Fibroblast of lung (primary cell): ENCODE measurements around the gene MACROH2A2.

ENCODE experiments used
- CTCF ChIP-seq, 2 donors: IDR thresholded peaks in 1 of 2; conservative IDR thresholded peaks in 1 of 2; 1 replicate in 1 of 2; 2 replicates in 1 of 2; pipeline ENCODE4 v1.5.1; 2011 to 2012; ENCODE audit warnings: low read length in 2 of 2, control low read depth in 1 of 2, inconsistent platforms in 1 of 2, low read depth in 1 of 2, mild to moderate bottlenecking in 1 of 2
- EZH2 ChIP-seq: IDR thresholded peaks from 2 replicates; pipeline ENCODE4 v1.5.1; 2012; ENCODE audit warnings: low read length, control low read depth, mild to moderate bottlenecking; ENCODE audit errors: missing control alignments

GRCh38 chr10:70109064-70109729 lies 56.6 kb downstream of the MACROH2A2 start:
- TF ChIP-seq CTCF (conservative IDR thresholded peaks at IDR 0.05 in 1 of 2, IDR thresholded peaks at IDR 0.05 in 1 of 2; ENCODE audit: low read depth in 1 of 2, low read length in 2 of 2) (no peak), EZH2 (no peak)
